ENCODE results near the gene ZDHHC11B. TPM values are rescaled to one million over a fixed set of nuclear protein-coding genes. Genes with fewer than 3 reads are reported as not detected.

ZDHHC11B gene
- total RNA-seq, 1 experiment from 2014 or later, result 3.8 TPM

- ATAC-seq, result peak; percentile 17; the same call in 1 of the 2 replicates
- ChIA-PET RAD21 (ENCODE audit: low non-redundant PET in 1 of 2, low total read pairs in 2 of 2, uncharacterized antibody in 2 of 2, unreplicated experiment in 2 of 2) (no interaction called here), POLR2A (no interaction called here), CTCF (no interaction called here)
- Histone ChIP-seq H3K79me2 (ENCODE audit: insufficient read depth, low read length) (no peaks in the 10 kb centered on the region), H3K4me2 (ENCODE audit: low read length) (no peak overlapping the region), H3K36me3 (ENCODE audit: control insufficient read depth in 1 of 2, insufficient read depth in 2 of 2, low read length in 2 of 2) (peaks cover 2 to 5% of the 10 kb centered on the region in 2 experiments; a peak in 2 of 4 replicates), H3K9ac (ENCODE audit: low read length) (no peak overlapping the region), H4K20me1 (ENCODE audit: insufficient read depth) (no peaks in the 10 kb centered on the region), H3K9me3 (ENCODE audit: control insufficient read depth in 1 of 2, insufficient read depth in 1 of 2, low read depth in 1 of 2, low read length in 2 of 2) (no peaks in the 10 kb centered on the region), H3K4me1 (ENCODE audit: control insufficient read depth in 1 of 2, insufficient read depth in 2 of 2, low read length in 2 of 2) (peaks cover 5 to 34% of the 10 kb centered on the region in 2 experiments; a peak in 3 of 4 replicates), H3K27me3 (ENCODE audit: insufficient read depth, low read length) (no peaks in the 10 kb centered on the region), H3K27ac (ENCODE audit: low read depth, low read length) (no peak overlapping the region; the same call in 1 of the 2 replicates), H2AFZ (ENCODE audit: low read depth, low read length, poor library complexity, severe bottlenecking) (no peak overlapping the region), H3K9me2 (ENCODE audit: insufficient read depth) (no peaks in the 10 kb centered on the region), H3K4me3 (replicated peaks in 1 of 2; ENCODE audit: low read depth in 1 of 2, low read length in 2 of 2) (no peak overlapping the region)
- intact Hi-C loops (cut with micrococcal nuclease), result no loop called here
- no peak for TF ChIP-seq MAX (IDR thresholded peaks at IDR 0.05)
- TF ChIP-seq ATF3 (IDR thresholded peaks at IDR 0.05), result no peak
- no peak for TF ChIP-seq ELF1 (IDR thresholded peaks at IDR 0.05; ENCODE audit: borderline replicate concordance, low read depth)
- no peak for TF ChIP-seq SP1 (IDR thresholded peaks at IDR 0.05; ENCODE audit: low read depth)
- no peak for TF ChIP-seq SRF (IDR thresholded peaks at IDR 0.05; ENCODE audit: low read depth)
- no peak for TF ChIP-seq JUND (IDR thresholded peaks at IDR 0.05)
- no peak for TF ChIP-seq REST (IDR thresholded peaks at IDR 0.05; ENCODE audit: low read depth)
- no peak for TF ChIP-seq EZH2 (IDR thresholded peaks at IDR 0.05)
- TF ChIP-seq POLR2A (IDR thresholded peaks at IDR 0.05; ENCODE audit: borderline replicate concordance, extremely low read depth, insufficient read depth, insufficient read length), result no peak
- no peak for TF ChIP-seq EZH2phosphoT487 (IDR thresholded peaks at IDR 0.05; ENCODE audit: borderline replicate concordance)
- no peak for TF ChIP-seq ZFX (IDR thresholded peaks at IDR 0.05)
- TF ChIP-seq ZBTB33 (IDR thresholded peaks at IDR 0.05; ENCODE audit: extremely low read depth, insufficient replicate concordance, low read length), result no peak
- no peak for TF ChIP-seq SIN3A (IDR thresholded peaks at IDR 0.05; ENCODE audit: low read depth)
- no peak for TF ChIP-seq CBX3 (IDR thresholded peaks at IDR 0.05; ENCODE audit: low read depth)
- no peak for TF ChIP-seq CEBPB (IDR thresholded peaks at IDR 0.05; ENCODE audit: low read depth)
- no peak for TF ChIP-seq EGR1 (IDR thresholded peaks at IDR 0.05; ENCODE audit: low read depth)
- no peak for TF ChIP-seq FOSL1 (IDR thresholded peaks at IDR 0.05; ENCODE audit: low read depth)
- no peak for TF ChIP-seq ZNF274 (IDR thresholded peaks at IDR 0.05; ENCODE audit: low read depth, low read length)
- no peak for DNase-seq (ENCODE audit: low read depth, low spot score)
- BruUV-seq (replicated peaks), result no TSS peak
Observed at GRCh38 chr5:665541-665955, 119.0 kb downstream of the ZDHHC11B start.

Data from HCT116 (cell line).